Measurements from ENCODE around the gene SPDYC.
A peak's percentile ranks its signal among the peaks of the same experiment; 100 is the strongest.

Gene SPDYC

DNA sequence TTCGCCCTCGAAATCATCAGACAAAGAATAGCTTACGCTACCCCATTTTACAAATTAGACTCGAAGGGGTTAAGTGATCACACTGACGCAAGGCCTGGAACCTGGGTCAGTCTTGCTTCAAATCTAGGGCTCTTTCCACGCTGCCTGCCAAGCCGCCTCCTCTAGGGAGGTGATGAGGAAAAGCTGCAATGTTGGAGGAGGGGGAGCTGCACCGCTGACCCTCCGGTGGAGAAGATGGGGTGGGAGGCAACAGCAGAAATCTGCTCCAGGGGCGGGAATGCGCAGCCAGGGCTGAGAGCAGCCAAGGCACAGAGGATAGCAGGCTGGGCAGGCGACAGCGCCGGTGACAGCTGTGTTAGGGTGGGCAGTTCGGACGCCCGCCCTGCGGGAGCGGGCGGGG lies 36.3 kb upstream of the SPDYC start:
- H3K4me3 ChIP-seq (ENCODE audit: low read depth, low read length) = peak overlapping the region; percentile 86
- no peak for DNase-seq (ENCODE audit: low read depth)
- TF ChIP-seq, protein P1, sequence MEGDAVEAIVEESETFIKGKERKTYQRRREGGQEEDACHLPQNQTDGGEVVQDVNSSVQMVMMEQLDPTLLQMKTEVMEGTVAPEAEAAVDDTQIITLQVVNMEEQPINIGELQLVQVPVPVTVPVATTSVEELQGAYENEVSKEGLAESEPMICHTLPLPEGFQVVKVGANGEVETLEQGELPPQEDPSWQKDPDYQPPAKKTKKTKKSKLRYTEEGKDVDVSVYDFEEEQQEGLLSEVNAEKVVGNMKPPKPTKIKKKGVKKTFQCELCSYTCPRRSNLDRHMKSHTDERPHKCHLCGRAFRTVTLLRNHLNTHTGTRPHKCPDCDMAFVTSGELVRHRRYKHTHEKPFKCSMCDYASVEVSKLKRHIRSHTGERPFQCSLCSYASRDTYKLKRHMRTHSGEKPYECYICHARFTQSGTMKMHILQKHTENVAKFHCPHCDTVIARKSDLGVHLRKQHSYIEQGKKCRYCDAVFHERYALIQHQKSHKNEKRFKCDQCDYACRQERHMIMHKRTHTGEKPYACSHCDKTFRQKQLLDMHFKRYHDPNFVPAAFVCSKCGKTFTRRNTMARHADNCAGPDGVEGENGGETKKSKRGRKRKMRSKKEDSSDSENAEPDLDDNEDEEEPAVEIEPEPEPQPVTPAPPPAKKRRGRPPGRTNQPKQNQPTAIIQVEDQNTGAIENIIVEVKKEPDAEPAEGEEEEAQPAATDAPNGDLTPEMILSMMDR (IDR thresholded peaks at IDR 0.05; ENCODE audit: low read depth, low read length) = no peak
- TF ChIP-seq MYC (IDR thresholded peaks at IDR 0.05; ENCODE audit: low read depth, low read length) = no peak
- no peak for TF ChIP-seq POLR2A (IDR thresholded peaks at IDR 0.05; ENCODE audit: extremely low read depth, insufficient read length)
- TF ChIP-seq, protein P2, sequence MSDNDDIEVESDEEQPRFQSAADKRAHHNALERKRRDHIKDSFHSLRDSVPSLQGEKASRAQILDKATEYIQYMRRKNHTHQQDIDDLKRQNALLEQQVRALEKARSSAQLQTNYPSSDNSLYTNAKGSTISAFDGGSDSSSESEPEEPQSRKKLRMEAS (IDR thresholded peaks at IDR 0.05; ENCODE audit: low read depth, low read length) = no peak

DNA sequence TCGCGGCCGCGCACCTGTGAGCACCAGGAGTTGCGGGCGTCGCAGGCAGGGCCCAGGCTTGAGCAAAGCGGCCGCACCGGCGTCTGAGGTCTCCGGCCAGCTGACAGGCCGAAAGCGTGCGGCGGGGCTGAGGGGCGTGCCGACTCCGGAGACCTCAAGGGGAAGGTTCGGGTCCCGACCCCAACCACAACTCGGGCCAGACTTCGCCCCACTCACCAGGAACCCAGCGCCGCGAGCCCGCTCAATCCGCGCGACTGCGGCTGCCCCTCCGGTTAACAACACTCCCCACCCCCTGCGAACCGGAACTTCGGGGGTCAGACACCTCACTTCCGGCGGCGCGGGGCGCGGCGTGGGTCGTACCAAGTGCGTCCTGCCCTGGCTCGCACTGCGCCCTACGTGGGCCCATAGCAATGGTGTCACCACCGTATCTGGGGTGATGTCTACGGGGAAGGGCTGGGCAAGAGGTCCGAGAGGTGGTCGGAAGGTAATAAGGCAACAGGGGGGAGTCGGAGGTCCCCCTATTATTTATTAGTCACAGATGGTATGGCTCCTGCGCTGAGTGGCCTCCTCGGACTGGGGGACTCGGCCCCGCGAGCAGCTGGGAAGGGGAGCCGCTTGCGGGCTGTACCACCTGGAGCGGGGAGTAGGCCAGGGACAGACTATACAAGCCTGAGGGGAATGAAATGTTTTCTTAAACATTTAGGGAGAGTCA lies 35.6 kb upstream of the SPDYC start, which contains the start of gene SYVN1:
Gene SYVN1, minus strand, starts transcription at position 280 of the 712 bp plus-strand sequence. CDS start 918 bp downstream, outside the sequence.
- TF ChIP-seq MYC (IDR thresholded peaks at IDR 0.05; ENCODE audit: low read depth, low read length) = peak; percentile 79
- TF ChIP-seq, protein P1 (IDR thresholded peaks at IDR 0.05; ENCODE audit: low read depth, low read length) = no peak
- TF ChIP-seq, protein P2 (IDR thresholded peaks at IDR 0.05; ENCODE audit: low read depth, low read length) = peak; percentile 59
- TF ChIP-seq POLR2A (IDR thresholded peaks at IDR 0.05; ENCODE audit: extremely low read depth, insufficient read length) = peak; percentile 86

DNA sequence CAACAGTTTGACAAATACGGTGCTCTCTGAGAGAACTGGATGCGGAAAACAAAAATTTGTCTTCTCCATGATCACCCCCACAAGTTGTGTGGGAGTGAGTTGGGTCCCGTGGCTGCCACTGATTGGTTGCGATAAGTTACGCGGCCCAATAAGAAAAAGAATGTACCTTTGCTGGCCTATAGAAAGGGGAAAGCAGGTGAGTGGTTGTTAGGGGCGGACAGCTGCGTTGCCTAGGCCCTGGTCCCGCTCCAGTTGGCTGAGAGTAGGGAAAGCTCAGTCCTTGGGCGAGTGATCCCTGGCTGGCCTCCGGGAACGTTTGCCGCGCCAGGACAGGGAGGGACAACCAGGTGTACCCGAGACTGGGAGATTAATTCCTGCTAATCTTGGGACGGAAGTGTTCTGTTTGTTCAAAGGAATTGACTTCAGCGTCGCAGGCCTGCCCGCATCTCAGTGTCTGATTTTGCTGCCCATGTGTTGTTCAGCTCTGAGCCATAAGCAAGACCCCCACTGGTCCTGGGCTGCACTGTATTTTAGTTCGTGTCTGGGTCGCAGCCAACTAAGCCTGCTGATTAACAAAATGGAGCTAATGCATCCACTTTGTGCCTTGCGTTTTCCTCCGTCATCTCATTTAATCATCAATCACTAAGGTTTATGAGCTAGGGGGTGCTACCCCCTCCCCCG lies 34.9 kb upstream of the SPDYC start:
- peak; percentile 97 for DNase-seq (ENCODE audit: low read depth)
- TF ChIP-seq, protein P2 (IDR thresholded peaks at IDR 0.05; ENCODE audit: low read depth, low read length) = peak; percentile 62; the same call in 1 of the 2 replicates
- TF ChIP-seq, protein P1 (IDR thresholded peaks at IDR 0.05; ENCODE audit: low read depth, low read length) = no peak
- peak; percentile 19; the same call in 1 of the 2 replicates for TF ChIP-seq MYC (IDR thresholded peaks at IDR 0.05; ENCODE audit: low read depth, low read length)
- peak; percentile 80 for TF ChIP-seq POLR2A (IDR thresholded peaks at IDR 0.05; ENCODE audit: extremely low read depth, insufficient read length)
- H3K4me3 ChIP-seq (ENCODE audit: low read depth, low read length) = peak overlapping the region; percentile 86

More for the DNA sequence above, 35.6 kb upstream of the SPDYC start, which contains the start of gene SYVN1:
- DNase-seq (ENCODE audit: low read depth) = peak; percentile 92
- H3K4me3 ChIP-seq (ENCODE audit: low read depth, low read length) = peak within 1 kb of the TSS; percentile 86

DNA sequence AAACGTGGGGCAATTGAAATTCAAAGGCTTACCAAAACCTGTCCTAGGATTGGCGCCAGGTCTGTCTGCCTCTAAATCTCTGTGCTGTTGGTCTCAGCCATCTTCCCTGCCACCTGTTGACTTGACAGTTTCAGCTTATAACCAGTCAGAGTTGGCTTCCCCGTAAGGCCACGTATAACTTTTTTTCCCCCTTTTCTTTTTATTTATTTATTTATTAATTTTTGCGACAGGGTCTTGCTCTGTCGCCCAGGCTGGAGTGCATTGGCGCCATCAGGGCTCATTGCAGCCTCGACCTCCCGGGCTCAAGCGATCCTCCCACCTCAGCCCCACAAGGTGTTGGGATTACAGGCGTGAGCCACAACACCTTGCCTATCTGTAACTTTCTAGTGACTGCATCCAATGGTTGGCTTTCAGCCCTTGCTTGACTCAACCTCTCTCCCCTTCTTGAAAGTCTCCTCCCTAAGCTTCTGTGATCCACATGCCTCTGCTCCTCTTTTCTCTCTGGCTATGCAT lies 34.3 kb upstream of the SPDYC start:
- H3K4me3 ChIP-seq (ENCODE audit: low read depth, low read length) = peak overlapping the region; percentile 86
- TF ChIP-seq, protein P1 (IDR thresholded peaks at IDR 0.05; ENCODE audit: low read depth, low read length) = no peak
- TF ChIP-seq, protein P2 (IDR thresholded peaks at IDR 0.05; ENCODE audit: low read depth, low read length) = no peak
- TF ChIP-seq POLR2A (IDR thresholded peaks at IDR 0.05; ENCODE audit: extremely low read depth, insufficient read length) = no peak
- no peak for TF ChIP-seq MYC (IDR thresholded peaks at IDR 0.05; ENCODE audit: low read depth, low read length)
- no peak for DNase-seq (ENCODE audit: low read depth)

DNA sequence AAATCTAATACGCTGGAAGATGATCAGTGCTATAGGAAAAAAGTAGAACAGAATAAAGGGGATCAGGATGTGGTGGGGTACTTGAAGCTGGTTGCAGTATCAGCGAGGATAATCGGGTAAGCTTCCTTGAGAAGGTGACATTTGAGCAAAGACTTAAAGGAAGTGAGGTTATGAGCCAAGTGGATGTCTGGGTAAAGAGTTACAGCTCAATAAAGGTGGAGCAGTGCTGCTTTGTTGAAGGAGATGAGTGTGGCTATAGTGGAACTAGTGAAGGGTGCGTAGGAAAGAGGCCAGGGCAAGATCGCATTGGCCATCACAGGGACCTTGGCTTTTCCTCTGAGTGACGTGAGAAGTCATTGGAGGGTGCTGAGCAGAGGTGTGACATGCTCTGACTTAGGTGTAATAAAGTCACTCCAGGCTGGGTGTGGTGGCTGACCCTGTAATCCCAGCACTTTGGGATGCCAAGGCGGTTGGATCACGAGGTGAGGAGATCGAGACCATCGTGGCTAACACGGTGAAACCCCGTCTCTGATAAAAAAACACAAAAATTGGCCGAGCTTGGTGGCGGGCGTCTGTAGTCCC lies 33.4 kb upstream of the SPDYC start:
- TF ChIP-seq, protein P1 (IDR thresholded peaks at IDR 0.05; ENCODE audit: low read depth, low read length) = no peak
- TF ChIP-seq, protein P2 (IDR thresholded peaks at IDR 0.05; ENCODE audit: low read depth, low read length) = no peak
- no peak overlapping the region for H3K4me3 ChIP-seq (ENCODE audit: low read depth, low read length)
- DNase-seq (ENCODE audit: low read depth) = no peak

Measured in NB4 (cell line).